SK-N-SH (cell line): Measurements from ENCODE around the gene SHKBP1. TPM values are rescaled to one million over a fixed set of nuclear protein-coding genes. Genes with fewer than 3 reads are reported as not detected.

Experiments used
- CTCF ChIA-PET: fragments of 300-600, 350-600 bp; formaldehyde crosslinking; extraction: SDS; loops from one replicate; lab custom pipeline; 2021; lab: Yijun Ruan, JAX
- POLR2A ChIA-PET: fragments of 350-600 bp; sonication (Branson Sonifier 250); formaldehyde crosslinking; extraction: SDS; loops from one replicate; lab custom pipeline; 2020; ENCODE audit warnings: antibody characterized with exemption, inconsistent platforms; lab: Yijun Ruan, JAX
- DNase-seq: peaks from one replicate; pipeline ENCODE4 v3.0.0; 2012
- H2AFZ ChIP-seq: fragments of 200-600 bp; sonication (generic); 2 replicates; pipeline ENCODE4 v1.8.1; 2016; ENCODE audit warnings: antibody characterized with exemption, mild to moderate bottlenecking, low read depth
- H3F3A ChIP-seq: fragments of 200-600 bp; sonication (generic); replicated peaks from 2 replicates; pipeline ENCODE3; 2016; ENCODE audit warnings: antibody characterized with exemption, mild to moderate bottlenecking; ENCODE audit not compliant: insufficient read depth
- H3K27ac ChIP-seq, 2 experiments: fragments of 200-500 bp in 1 of 2; fragments of 200-600 bp in 1 of 2; sonication (Bioruptor generic) in 1 of 2; sonication (generic), shearing (Covaris generic) in 1 of 2; 2 replicates each; pipeline versions ENCODE4 v1.5.1 to v1.6.1; 2014 to 2016; ENCODE audit warnings: low read depth in 2 of 2, inconsistent platforms in 1 of 2, low read length in 1 of 2, mild to moderate bottlenecking in 1 of 2, mixed read lengths in 1 of 2
- H3K27me3 ChIP-seq: fragments of 200-600 bp; sonication (generic), shearing (Covaris generic); 2 replicates; pipeline ENCODE4 v1.6.1; 2016; ENCODE audit warnings: mixed run types; ENCODE audit not compliant: insufficient read depth
- H3K36me3 ChIP-seq, 2 experiments: fragments of 200-500 bp in 1 of 2; fragments of 200-600 bp in 1 of 2; sonication (Bioruptor generic) in 1 of 2; sonication (generic) in 1 of 2; replicated peaks in 1 of 2; 2 replicates each; pipeline versions ENCODE3 to v1.5.1; 2014 to 2016; ENCODE audit warnings: low read length in 1 of 2, mild to moderate bottlenecking in 1 of 2; ENCODE audit not compliant: insufficient read depth in 2 of 2, control insufficient read depth in 1 of 2
- H3K4me1 ChIP-seq, 2 experiments: fragments of 200-500 bp in 1 of 2; fragments of 200-600 bp in 1 of 2; sonication (Bioruptor generic) in 1 of 2; sonication (generic), shearing (Covaris generic) in 1 of 2; 2 replicates each; pipeline versions ENCODE4 v1.5.1 to v1.6.1; 2014 to 2016; ENCODE audit warnings: low read depth in 1 of 2, low read length in 1 of 2, mixed run types in 1 of 2; ENCODE audit not compliant: insufficient read depth in 2 of 2, control insufficient read depth in 1 of 2
- H3K4me2 ChIP-seq: fragments of 200-600 bp; sonication (generic), shearing (Covaris generic); 2 replicates; pipeline ENCODE4 v1.6.1; 2017; ENCODE audit warnings: mixed run types
- H3K4me3 ChIP-seq, 2 experiments: fragments of 200-500 bp in 1 of 2; fragments of 200-600 bp in 1 of 2; sonication (Bioruptor generic) in 1 of 2; sonication (generic), shearing (Covaris generic) in 1 of 2; 2 replicates each; pipeline versions ENCODE4 v1.5.1 to v1.8.1; 2014 to 2016; ENCODE audit warnings: low read depth in 2 of 2, inconsistent platforms in 1 of 2, low read length in 1 of 2, mild to moderate bottlenecking in 1 of 2, mixed read lengths in 1 of 2, moderate library complexity in 1 of 2
- H3K79me2 ChIP-seq: fragments of 200-600 bp; sonication (generic); 2 replicates; pipeline ENCODE4 v1.8.1; 2017; ENCODE audit warnings: mild to moderate bottlenecking; ENCODE audit not compliant: insufficient read depth
- H3K9ac ChIP-seq: fragments of 200-600 bp; sonication (generic); 2 replicates; pipeline ENCODE4 v1.6.1; 2017; ENCODE audit warnings: mixed run types
- H3K9me2 ChIP-seq: fragments of 200-600 bp; sonication (generic); 2 replicates; pipeline ENCODE4 v1.6.1; 2017; ENCODE audit warnings: mixed run types
- H3K9me3 ChIP-seq: fragments of 200-600 bp; sonication (generic); 2 replicates; pipeline ENCODE4 v1.6.1; 2017; ENCODE audit warnings: mixed run types, mild to moderate bottlenecking, moderate library complexity
- H4K20me1 ChIP-seq: fragments of 200-600 bp; sonication (generic); 2 replicates; pipeline ENCODE4 v1.6.1; 2017; ENCODE audit warnings: mild to moderate bottlenecking, mixed run types; ENCODE audit not compliant: insufficient read depth
- CHD2 ChIP-seq: fragments of 150-350 bp; IDR thresholded peaks from 2 replicates; pipeline ENCODE4 v1.6.1; 2018; ENCODE audit warnings: low read length; ENCODE audit not compliant: partially characterized antibody
- ELF1 ChIP-seq: IDR thresholded peaks from 2 replicates; pipeline ENCODE4 v1.4.0; 2012
- EP300 ChIP-seq, 2 experiments: IDR thresholded peaks; 2 replicates each; pipeline versions ENCODE4 v1.4.0 to v1.6.1; 2012; ENCODE audit warnings: borderline replicate concordance in 1 of 2, low read depth in 1 of 2, low read length in 1 of 2
- EZH2phosphoT487 ChIP-seq: fragments of 200-600 bp; sonication (generic); IDR thresholded peaks from 2 replicates; pipeline ENCODE4 v1.6.1; 2017; ENCODE audit warnings: low read depth, mixed run types, mild to moderate bottlenecking, antibody characterized with exemption, moderate library complexity, borderline replicate concordance
- FOSL2 ChIP-seq: IDR thresholded peaks from 2 replicates; pipeline ENCODE4 v1.4.0; 2012; ENCODE audit warnings: low read depth, mild to moderate bottlenecking, moderate library complexity, borderline replicate concordance
- FOXJ3 ChIP-seq: sonication (generic); formaldehyde crosslinking; IDR thresholded peaks from 2 replicates; pipeline ENCODE4 v1.5.1; 2020; ENCODE audit warnings: mild to moderate bottlenecking, missing genetic modification reagents
- FOXM1 ChIP-seq: IDR thresholded peaks from 2 replicates; pipeline ENCODE4 v1.4.0; 2012; ENCODE audit warnings: low read depth, mild to moderate bottlenecking
- JUND ChIP-seq: IDR thresholded peaks from 2 replicates; pipeline ENCODE4 v1.4.0; 2012
- MXI1 ChIP-seq: IDR thresholded peaks from 2 replicates; pipeline ENCODE4 v1.6.1; 2012; ENCODE audit warnings: mild to moderate bottlenecking, low read depth, low read length, improper control_type of control experiment
- NFIC ChIP-seq: IDR thresholded peaks from 2 replicates; pipeline ENCODE4 v1.4.0; 2012; ENCODE audit warnings: borderline replicate concordance
- NRF1 ChIP-seq: IDR thresholded peaks from 2 replicates; pipeline ENCODE4 v1.6.1; 2012; ENCODE audit warnings: low read depth, mild to moderate bottlenecking, low read length
- RAD21 ChIP-seq: IDR thresholded peaks from 2 replicates; pipeline ENCODE4 v1.6.1; 2012; ENCODE audit warnings: mild to moderate bottlenecking, low read length
- RCOR1 ChIP-seq: fragments of 150-350 bp; IDR thresholded peaks from 2 replicates; pipeline ENCODE4 v1.6.1; 2017; ENCODE audit warnings: antibody characterized with exemption, low read length
- REST ChIP-seq: IDR thresholded peaks from 2 replicates; pipeline ENCODE4 v1.6.1; 2012; ENCODE audit warnings: mild to moderate bottlenecking, low read depth, low read length, moderate library complexity
- RFX5 ChIP-seq: IDR thresholded peaks from 2 replicates; pipeline ENCODE4 v1.6.1; 2012; ENCODE audit warnings: mild to moderate bottlenecking, improper control_type of control experiment, low read length
- RXRA ChIP-seq: IDR thresholded peaks from 2 replicates; pipeline ENCODE4 v1.4.0; 2012; ENCODE audit warnings: low read depth, mild to moderate bottlenecking, borderline replicate concordance
- TAF1 ChIP-seq: IDR thresholded peaks from 2 replicates; pipeline ENCODE4 v1.6.1; 2012; ENCODE audit warnings: low read depth, mild to moderate bottlenecking, low read length, moderate library complexity, borderline replicate concordance
- TCF12 ChIP-seq: IDR thresholded peaks from 2 replicates; pipeline ENCODE4 v1.4.0; 2012
- TEAD4 ChIP-seq: IDR thresholded peaks from 2 replicates; pipeline ENCODE4 v1.4.0; 2012; ENCODE audit warnings: mild to moderate bottlenecking, borderline replicate concordance; ENCODE audit not compliant: insufficient read depth
- WGBS: methylation state at CpG from one replicate; pipeline ENCODE4 v1.1.6; 2017; ENCODE audit warnings: low lambda C conversion rate; 5-methylcytosine and 5-hydroxymethylcytosine counted together
- polyA plus RNA-seq, 3 experiments: library from polyadenylated mRNA; depleted of rRNA; stranded (reverse); fragments of >200 nt; gene quantifications; 2 replicates each; pipeline ENCODE4 v1.2.3, GENCODE V29; 2012
- TF ChIP-seq, protein P1 (sequence below): IDR thresholded peaks from 2 replicates; pipeline ENCODE4 v1.4.0; 2012; ENCODE audit warnings: low read depth, borderline replicate concordance

Gene SHKBP1
- polyA plus RNA-seq, 1 of the 3 experiments (the other 2 are of a cell fraction) = 62.7 TPM

DNA sequence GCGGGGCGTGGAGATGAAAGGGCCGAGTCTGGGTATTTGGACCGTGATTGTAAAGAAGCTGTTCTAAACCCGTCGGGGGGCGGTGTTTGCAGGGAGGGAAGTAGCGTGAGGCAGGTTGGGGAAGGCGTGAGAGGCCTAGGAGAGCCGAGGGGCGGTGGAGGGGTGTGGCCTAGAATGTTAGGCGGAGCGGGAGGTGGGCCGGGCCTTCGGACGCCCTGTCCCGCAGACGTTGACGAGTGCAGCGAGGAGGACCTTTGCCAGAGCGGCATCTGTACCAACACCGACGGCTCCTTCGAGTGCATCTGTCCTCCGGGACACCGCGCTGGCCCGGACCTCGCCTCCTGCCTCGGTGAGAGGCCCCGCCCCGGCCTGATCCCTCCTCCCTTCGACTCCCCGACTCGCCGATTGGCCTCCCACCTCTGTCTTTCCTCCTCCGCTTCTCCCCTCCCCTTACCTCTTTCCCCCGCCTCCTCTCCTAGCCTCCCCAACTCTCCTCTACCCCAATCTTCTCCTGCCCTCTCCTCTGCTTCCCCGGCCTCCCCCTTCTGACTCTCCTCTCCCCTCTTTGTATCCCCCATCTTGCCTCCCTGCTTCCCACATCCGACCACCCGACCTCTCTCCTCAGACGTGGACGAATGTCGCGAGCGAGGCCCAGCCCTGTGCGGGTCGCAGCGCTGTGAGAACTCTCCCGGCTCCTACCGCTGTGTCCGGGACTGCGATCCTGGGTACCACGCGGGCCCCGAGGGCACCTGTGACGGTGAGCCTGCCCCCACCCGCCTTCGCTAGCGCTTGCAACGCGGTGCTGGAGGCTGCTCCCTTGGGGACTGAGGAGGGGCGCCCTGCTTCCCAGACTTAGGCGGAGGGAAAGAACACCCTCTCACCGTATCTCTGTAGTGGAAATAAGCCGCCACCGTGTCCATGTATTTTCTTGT, 37.3 kb downstream of the SHKBP1 start:
- Histone ChIP-seq H3K4me1 (peaks cover 7 to 26% of the 10 kb centered on the region in 2 experiments; a peak in 2 of 4 replicates), H3K4me3 (no peak overlapping the region), H3K27me3 (no peaks in the 10 kb centered on the region), H2AFZ (no peak overlapping the region), H3K9me3 (no peaks in the 10 kb centered on the region), H3K9me2 (no peaks in the 10 kb centered on the region), H3K79me2 (no peaks in the 10 kb centered on the region), H3K4me2 (no peak overlapping the region), H3K27ac (no peak overlapping the region), H3F3A (peaks cover 5% of the 10 kb centered on the region), H3K9ac (no peak overlapping the region), H3K36me3 (no peaks in the 10 kb centered on the region), H4K20me1 (no peaks in the 10 kb centered on the region)
- CTCF ChIA-PET = interaction anchor here (0.7 to 12.8 kb wide), 2 partner anchors 16 to 19 kb away, joined by 3 to 155 read pairs; no protein-coding TSS in a partner anchor
- POLR2A ChIA-PET = no interaction called here
- DNase-seq = no peak
- TF ChIP-seq TAF1 (no peak), EZH2phosphoT487 (no peak), FOSL2 (no peak), TCF12 (no peak), NFIC (no peak), EP300 (IDR thresholded peaks at IDR 0.05; ENCODE audit: borderline replicate concordance in 1 of 2, low read depth in 1 of 2, low read length in 1 of 2) (no peak), RFX5 (no peak), FOXJ3 (CRISPR knock-in tag) (no peak), JUND (no peak), REST (no peak), RAD21 (no peak), TEAD4 (no peak), CHD2 (no peak), RCOR1 (no peak), ELF1 (no peak), FOXM1 (no peak), NRF1 (no peak), RXRA (no peak), MXI1 (no peak)
- TF ChIP-seq, protein P1, sequence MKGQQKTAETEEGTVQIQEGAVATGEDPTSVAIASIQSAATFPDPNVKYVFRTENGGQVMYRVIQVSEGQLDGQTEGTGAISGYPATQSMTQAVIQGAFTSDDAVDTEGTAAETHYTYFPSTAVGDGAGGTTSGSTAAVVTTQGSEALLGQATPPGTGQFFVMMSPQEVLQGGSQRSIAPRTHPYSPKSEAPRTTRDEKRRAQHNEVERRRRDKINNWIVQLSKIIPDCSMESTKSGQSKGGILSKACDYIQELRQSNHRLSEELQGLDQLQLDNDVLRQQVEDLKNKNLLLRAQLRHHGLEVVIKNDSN = no peak
- WGBS = 90% methylated on average over 62 of the region's 67 CpGs
